Measurements from ENCODE around the gene ARVCF.

ARVCF gene, protein sequence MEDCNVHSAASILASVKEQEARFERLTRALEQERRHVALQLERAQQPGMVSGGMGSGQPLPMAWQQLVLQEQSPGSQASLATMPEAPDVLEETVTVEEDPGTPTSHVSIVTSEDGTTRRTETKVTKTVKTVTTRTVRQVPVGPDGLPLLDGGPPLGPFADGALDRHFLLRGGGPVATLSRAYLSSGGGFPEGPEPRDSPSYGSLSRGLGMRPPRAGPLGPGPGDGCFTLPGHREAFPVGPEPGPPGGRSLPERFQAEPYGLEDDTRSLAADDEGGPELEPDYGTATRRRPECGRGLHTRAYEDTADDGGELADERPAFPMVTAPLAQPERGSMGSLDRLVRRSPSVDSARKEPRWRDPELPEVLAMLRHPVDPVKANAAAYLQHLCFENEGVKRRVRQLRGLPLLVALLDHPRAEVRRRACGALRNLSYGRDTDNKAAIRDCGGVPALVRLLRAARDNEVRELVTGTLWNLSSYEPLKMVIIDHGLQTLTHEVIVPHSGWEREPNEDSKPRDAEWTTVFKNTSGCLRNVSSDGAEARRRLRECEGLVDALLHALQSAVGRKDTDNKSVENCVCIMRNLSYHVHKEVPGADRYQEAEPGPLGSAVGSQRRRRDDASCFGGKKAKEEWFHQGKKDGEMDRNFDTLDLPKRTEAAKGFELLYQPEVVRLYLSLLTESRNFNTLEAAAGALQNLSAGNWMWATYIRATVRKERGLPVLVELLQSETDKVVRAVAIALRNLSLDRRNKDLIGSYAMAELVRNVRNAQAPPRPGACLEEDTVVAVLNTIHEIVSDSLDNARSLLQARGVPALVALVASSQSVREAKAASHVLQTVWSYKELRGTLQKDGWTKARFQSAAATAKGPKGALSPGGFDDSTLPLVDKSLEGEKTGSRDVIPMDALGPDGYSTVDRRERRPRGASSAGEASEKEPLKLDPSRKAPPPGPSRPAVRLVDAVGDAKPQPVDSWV

DNA sequence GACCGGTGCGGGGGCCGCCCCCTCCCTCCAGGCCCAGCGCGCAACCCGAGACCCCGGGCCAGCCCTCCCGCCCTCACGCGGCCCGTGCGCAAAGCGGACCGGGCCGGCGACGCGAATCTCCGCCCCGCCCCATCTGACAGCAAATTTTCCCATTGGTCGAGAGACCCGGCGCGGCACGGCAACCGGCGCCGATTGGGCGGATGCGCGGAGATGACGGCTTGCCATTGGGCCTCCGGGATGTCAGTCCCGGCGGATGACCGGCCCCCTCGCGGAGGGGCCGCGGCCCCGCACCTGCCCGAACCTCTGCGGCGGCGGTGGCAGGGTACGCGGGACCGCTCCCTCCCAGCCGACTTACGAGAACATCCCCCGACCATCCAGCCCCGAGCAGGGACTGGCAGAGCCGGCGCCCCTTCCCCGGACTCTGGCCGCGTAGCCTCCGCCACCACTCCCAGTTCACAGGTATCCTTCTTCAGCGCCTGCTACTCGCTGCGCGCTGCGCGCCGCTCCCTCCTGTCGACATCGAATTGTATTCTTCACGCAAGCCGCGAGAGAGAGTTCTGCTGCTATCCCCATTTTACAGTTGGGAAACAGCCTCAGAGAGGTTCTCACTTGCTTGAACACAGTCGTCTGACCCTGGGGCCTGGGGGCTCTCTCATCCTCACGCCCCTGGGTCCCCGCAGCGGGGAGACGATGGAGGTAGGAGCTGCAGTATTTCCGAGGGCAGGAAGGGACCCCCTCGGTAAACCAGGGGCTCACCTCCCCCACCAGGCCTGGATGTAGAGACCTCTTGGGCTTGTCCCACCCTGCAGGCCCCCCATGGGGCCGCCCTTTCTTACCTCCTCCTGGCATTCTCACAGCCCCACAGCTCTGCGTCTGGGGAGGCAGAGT, at the start of gene ARVCF:
ARVCF (minus strand) TSS at position 90 of the 888 bp plus-strand sequence. CDS start 26,029 bp downstream, outside the sequence.
- peak; percentile 82 to 94 for DNase-seq

DNA sequence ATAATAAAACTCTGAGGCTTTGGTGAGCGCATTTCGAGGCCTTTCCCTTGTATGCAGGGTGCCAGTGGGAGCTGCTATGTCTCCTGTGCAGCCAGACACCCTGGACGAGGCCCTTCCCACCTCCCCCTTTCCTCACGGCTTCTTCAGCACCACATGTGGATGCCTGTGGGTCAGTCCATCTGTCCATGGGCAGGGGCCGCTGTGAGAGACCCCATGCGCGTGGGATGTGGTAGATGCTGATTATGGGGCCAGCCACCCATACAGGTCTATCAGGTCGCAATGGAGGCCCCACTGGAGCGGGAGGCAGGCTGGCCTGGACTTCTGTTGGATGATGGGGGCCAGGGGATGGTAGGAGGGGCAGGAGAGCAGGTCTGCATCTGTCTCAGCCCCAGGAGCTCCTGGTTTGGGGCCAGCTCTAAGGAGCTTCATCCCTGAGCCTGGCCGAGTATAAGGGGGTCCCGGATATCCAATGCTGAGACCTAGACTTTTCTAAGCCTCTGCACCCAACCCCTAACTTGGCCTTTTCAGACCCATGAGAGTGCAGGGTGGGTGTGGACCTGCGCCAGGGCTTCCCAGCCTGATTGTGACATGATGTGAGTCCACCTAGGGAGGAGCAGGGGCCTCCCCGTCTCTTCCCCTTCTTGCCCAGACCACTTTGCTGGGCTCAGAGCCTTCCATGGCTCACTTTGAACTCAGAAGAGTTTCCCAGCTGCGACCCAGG, 49.4 kb upstream of the ARVCF start:
- no peak for DNase-seq

DNA sequence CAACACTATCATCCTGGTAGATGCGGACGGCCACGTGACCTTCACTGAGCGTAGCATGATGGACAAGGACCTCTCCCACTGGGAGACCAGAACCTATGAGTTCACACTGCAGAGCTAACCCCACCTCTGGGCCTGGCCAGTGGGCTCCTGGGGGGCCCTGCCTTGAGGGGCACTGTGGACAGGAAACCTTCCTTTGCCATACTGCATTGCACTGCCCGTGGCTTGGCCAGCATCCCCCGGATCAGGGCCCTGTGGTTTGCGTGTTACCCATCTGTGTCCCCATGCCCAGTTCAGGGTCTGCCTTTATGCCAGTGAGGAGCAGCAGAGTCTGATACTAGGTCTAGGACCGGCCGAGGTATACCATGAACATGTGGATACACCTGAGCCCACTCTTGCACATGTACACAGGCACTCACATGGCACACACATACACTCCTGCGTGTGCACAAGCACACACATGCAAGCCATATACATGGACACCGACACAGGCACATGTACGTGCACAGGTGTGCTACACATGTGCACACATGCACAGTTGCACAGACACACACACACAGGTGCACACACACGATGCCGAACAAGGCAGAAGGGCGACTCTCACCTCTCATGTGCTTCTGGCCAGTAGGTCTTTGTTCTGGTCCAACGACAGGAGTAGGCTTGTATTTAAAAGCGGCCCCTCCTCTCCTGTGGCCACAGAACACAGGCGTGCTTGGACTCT, 48.1 kb upstream of the ARVCF start:
- DNase-seq, result no peak

DNA sequence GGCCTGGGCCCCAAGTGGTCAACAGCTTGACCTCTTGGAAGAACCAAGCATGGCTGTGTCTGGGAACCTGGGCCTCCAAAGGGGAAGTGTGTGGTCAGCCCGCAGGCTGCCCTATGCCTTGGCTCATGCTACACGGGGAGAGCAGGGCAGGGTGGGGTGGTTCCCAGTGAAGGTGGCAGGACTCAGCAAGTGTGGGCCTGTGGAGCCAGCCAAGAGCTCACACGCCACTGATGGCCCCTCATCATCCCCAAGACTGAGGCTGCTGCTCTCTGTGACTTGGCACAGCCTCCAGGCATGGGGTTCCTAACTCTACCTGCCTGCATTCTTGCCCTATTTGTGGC, 47.5 kb upstream of the ARVCF start:
- no peak for DNase-seq

DNA sequence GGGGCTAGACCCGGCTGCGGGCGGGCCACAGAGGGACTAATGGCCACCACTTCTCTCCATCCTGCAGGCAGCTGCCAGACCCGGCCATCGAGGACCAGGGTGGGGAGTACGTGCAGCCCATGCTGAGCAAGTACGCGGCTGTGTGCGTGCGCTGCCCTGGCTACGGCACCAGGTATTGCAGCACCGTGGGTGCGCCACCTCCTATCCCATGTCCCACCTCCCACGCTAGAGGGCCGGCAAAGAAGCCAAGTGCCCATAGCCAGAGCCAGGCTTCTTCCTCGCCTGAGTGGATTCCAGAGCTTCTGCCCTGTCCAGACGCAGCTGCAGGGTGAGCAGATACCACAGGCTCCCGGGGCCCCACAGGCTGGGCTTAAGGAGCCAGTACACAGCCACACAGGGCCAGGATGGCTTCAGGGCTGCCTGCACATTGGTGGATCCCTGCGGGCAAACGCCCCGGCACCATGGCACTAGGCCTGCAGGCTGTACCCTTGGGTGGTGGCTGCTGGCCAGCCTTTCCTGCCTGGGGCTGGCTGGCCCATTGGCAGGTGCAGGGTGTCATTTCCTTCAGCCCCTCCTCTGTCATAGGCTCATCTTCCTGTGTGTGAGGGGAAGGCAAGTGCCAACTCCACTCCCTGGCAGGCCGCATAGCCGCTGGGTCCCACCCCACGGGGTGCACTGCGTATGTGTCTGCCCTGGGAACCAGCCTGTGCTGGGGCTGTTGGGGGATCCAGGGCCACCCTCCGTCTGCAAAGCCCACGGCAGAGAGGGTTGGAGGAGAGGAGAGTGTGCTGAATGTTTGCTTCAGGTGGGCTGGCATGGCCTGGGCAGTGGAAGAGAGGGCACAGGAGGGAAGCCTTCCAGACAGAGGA, 46.9 kb upstream of the ARVCF start:
- no peak for DNase-seq

DNA sequence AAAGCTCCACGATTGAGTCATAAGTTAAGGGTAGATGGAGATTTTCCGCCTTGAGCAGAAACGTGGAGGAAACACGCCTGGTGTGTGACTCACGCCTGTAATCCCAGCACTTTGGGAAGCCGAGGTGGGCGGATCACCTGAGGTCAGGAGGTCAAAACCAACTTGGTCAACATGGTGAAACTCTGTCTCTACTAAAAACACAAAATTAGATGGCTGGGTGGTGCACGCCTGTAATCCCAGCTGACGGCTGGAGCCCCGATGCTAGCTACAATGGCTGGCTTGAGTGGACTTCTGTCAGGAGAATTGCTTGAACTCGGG, 46.1 kb upstream of the ARVCF start:
- no peak for DNase-seq

DNA sequence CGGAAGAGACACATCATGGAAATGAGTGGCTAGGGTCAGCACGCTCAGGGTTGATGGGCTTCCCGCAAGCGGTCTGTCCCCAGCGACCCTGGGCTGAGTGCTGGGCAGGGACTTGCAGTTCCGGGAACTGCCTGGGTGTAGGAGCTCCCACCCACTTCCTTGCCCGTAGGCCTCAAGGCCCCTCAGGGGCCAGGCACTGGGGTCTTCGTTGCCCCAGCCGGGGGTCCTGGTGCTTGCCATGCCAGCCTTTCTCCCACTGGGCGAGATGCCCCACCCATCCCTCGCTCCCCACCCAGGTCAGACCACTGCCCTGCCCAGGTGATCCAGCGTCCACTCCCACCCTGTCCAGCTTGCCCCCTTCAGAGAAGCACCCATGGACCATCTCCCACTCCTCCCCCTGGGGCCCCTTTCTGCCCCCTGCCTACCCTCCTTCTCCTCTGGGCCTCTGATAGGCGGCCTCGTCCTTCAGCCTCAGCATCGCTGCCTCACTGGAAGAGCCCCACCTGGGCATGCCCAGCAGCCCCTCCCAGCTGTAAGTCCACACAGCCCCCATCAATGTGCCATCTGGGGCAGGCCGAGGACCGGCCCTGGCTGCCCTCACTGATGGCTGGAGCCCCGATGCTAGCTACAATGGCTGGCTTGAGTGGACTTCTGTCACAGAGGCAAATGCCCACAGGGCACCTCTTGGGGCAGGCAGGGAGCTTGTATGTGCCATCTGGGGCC, 45.6 kb upstream of the ARVCF start:
- DNase-seq, result no peak

DNA sequence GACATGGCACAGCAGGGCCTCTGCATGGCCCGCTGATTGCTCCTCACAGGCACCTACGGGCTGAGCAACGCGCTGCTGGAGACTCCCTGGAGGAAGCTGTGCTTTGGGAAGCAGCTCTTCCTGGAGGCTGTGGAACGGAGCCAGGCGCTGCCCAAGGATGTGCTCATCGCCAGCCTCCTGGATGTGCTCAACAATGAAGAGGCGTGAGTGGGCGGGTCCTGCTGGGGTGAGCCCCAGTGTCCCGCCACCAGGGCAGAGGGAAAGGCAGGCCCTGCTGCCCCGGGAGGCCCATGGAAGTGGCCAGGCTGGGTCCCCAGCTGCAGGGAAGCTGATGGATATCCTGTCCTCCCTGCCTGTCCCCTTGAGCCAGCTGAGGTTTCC, 44.8 kb upstream of the ARVCF start:
- DNase-seq, result no peak

DNA sequence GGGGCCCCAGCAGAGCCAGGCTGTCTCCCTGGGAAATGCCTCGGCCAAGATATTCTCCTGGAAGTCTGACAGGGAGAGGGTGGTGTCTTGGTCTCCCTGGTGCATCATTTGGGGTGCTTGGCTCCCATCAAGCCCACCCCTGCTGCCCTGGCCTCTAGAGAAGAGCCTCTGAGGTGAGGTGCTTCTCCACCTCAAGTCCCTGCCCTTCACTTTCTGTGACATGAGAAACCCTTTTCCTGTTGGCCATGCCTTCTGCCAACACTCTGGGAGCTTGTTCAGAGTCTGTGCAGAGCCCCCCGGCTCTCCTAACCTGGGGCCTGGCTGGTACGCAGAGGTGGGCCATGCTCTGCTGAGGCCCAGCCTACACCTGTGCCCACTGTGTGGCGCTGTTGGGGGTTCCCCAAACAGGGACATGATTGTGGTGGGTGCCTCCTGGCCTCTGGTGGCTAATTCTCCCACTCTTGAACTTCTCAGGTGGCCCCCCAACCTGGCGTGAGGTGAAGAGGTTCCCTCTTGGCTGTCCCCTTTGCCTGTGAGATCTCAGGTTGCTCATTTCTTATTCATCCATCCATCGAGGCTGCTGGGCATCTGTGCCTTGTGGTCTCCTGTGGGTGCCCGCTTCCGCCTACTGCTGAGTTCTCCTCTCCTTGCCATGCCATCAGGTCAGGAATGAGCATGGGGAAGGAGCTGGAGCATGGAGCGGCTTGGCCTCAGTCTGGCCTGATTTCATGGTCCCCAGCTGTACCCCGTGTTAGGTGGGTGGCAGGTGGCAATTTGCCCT, 44.3 kb upstream of the ARVCF start:
- DNase-seq, result no peak

DNA sequence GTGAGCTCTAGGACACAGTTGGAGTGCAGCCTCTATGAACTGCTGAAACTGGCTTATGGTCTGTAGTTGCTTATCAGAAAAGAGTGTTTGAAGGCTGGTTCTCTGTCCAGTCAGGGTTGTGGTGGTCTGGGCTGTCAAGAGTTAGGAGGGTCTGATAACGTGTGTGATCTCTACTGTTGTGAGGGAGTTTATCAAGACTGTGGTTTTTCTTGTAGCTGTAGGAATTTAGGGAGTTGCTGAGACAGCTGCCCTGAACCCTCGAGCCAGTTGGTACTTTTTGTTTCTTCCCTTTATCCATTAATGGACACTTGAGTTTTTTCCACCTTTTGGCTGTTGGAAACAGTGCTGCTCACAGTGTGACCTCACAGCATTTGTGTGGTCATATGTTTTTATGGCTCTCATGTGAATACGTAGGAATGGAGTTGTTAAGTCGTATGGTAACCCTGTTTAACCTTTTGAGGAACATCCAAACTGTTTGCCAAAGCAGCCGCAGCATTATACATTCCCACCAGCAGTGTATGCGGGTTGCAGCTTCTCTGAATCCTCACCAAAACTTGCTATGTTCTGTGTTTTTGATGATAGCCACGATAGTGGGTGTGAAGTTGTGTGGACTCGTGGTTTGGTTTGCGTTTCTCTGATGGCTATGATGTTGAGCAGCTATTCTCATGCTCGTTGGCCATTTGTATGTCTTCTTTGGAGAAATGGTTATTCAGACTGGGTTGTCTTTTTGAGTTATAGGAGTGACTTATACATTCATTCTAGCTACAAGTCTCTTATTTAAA, 42.6 kb upstream of the ARVCF start:
- DNase-seq, result no peak

DNA sequence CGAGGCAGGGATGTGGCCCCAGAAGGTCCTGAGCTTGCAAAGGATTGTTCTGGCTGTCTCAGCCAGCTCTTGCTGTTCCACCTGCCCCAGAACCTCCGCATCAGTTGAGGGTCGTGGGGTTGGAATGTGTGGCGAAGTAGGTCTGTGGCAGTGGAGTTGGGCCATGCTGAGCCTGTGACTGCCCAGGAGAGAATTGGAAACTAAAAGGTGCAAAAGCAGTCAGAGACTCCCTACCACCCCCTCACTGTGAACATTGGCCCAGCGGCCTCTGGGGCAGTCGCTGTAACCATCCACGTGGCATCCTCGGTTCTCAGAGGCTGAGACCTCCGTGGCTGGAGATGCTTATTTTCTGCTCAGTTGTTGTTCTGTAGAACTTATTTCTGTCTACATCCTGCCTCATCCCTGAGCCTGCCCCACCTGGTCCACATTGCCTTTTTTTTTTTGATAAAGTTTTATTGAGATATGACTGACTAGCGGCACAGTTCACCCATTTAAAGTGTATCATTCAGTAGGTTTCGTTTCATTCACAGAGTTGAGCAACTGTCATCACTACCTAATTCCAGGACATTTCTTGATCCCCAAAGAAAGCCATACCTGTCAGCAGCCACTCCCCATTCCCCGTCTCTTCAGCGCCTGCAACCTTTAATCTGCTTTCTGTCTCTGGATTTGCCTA, 41.1 kb upstream of the ARVCF start:
- no peak for DNase-seq

DNA sequence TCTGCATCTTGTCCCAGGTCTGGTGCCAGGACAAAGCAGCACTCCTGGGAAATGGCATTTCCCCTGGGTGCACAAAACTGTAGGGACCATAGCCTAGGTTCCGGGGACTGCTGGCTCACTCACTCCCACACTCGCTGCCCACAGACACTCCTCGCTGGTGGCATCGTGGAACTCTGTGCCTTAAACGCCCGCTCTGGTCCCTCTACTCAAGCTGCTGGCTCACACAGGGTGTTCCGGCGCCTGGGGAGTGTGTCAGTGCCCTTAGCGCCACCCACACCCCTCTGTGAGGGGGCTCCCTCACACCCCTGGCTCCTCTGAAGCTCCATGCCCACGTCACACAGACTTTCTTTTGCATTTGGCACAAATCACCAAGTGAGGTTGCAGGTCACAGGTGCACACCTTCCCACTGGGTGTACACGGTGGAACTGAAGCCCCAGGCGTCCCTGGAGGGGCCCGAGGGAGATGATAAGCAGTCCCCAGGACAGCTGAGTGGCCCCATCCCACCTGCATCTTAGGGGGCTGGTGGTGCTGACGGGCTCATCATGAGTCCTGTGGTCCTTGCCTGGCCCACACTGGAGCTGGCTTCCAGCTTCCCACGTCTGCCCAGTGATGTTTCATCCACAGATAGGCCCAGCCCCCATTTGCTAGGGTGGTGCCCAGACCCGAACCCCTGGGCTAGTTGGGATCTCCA, 40.2 kb upstream of the ARVCF start:
- no peak for DNase-seq

DNA sequence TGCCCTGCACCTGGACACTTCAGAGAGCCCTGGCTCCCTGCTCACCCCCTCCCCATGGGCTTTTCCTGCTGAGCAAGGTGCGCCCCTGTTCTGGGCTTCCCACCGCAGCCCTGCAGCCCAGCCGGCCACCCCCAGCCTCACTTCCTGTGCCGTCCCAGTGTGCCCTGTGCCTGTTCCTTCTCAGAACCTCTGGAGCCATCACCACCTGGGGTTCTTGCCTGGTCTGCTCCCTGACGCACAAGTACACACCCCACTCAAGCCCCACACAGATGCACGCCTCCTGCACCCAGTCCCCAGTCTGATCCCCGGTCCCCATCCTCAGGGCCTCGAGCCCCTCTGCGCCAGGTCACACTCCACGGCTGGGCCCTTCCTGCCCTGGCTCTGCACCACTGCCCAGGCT, 39.5 kb upstream of the ARVCF start:
- no peak for DNase-seq

DNA sequence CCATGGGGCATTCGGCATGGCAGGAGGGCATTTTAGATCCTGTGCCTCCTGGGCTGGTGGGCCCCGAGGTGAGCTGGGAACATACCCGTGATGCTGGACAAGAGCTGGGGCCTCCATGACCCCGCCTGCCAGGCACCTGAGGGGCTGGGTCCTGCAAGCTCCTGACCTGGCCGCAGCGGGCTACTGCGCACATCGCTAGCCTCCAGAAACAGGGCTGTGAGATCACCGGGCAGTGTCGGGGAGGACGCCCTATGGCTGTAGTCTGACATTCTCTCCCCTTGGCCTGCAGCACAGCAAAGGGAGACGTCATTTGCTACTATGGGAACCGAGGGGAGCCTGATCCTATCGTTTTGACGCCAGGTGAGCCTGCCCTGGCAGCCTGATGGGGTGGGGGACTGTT, 39.0 kb upstream of the ARVCF start:
- DNase-seq, result no peak

DNA sequence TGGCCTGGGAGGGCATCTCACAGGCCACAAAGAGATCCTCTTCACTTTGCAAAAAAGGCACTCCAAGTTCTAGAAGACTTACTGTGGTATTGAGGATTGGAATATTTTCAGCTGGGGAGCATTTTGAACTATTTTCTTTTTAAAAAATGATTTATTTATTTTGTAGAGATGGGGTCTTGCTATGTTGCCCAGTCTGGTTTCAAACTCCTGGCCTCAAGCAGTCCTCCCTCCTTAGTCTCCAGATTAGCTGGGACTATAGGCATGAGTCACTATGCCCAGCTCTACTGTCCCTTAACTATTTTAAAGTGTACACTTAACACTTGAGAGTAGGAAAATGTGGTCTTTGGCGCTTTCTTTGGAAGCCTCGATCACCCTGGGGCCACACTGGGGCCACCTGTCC, 38.5 kb upstream of the ARVCF start:
- no peak for DNase-seq

DNA sequence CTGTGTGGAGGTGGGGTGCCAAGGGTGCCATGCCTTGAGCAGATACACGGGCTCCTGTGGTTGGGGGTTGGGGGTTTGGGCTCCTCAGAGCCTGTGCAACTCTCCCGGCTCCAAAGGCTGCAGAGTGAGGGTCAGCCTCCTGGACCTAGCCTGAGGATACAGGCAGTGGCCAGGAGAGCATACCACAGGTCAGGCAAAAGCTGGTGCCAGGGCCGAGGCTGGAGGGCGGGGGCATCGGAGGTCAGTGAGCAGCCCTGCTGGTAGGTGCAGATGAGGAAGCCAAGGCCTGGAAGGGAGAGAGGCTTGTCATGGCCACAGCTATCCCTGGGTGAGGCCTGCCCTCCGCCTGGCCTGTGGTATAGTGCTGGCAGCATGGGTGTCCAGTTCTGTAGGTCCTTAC, 37.9 kb upstream of the ARVCF start:
- DNase-seq, result no peak

DNA sequence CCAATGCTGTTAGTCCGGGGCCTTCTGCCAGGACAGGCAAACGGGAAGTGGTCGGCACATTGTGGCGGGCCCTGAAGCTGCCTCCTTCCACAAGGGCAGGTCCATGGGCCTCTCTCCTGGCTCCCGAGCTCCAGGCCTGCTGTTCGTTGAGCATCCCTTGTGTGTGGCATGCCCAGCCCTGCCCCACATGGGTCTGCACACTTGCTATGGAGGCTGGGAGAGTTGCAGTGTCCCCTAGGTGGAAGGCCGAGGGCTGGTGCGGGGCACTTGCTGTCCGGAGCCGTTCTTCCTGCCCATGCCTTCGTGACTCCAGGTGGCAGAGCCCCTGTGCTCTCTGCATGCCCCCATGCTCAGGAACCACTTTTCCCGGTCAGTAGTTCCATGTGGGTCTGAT, 37.4 kb upstream of the ARVCF start:
- DNase-seq, result no peak
